HG02610 (cell line): ENCODE measurements around the gene CFAP99.

ENCODE experiments used
- ATAC-seq: cut with Tn5 transposase; IDR thresholded peaks from one replicate; pipeline ENCODE4 v1.9.1; 2021; ENCODE audit warnings: mild to moderate bottlenecking, moderate library complexity; ENCODE audit not compliant: unreplicated experiment

CFAP99 gene

GRCh38 chr4:2409381-2409783 lies 9.4 kb upstream of the CFAP99 start:
- ATAC-seq: no peak

GRCh38 chr4:2411786-2412510 lies 6.8 kb upstream of the CFAP99 start:
- no peak for ATAC-seq

- ATAC-seq: peak; percentile 35
Measured at GRCh38 chr4:2412534-2412884, 6.2 kb upstream of the CFAP99 start.

DNA sequence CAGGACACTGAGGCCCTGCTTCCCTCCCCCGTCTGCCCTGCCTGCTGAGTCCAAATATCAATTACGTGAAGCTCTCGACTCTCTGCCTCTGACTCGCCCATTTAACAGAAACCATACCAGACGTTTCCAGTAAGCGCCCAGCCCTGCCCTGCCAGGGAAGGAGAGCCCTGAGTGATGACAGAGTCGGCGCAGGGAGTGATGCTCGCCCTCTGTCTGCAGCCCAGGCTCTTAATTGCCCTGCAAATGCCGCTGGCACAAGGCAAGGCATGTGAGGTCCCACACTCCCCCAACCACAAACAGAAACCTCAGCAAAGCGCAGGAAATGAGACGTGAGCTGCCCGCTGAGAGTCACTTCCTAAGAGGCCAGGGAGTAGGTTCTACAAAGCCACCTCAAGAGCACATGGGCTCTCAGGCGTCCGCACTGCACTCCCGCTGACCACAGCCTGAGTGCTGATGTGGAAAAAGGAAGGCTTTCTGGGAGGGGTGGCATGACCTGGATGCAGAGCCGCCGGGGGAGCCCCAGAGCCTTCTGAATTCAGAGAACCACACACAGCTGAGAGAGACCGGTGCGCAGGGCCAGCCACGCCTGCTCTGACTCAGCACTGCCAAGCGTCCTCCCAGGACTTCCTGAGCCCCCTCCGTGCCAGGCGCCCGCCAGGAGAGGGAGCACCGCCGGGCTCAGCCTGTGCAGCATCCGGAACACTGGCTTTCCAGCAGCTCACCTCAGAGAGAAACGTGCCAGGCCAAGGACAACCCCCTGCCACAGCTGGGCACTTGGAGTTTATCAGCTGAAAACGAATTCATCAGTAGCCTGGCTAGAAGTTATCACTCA lies 5.7 kb upstream of the CFAP99 start:
- ATAC-seq: peak; percentile 49

- no peak for ATAC-seq
Measured at GRCh38 chr4:2413821-2414610, 4.7 kb upstream of the CFAP99 start.

- no peak for ATAC-seq
Measured at GRCh38 chr4:2415213-2415612, 3.5 kb upstream of the CFAP99 start.

GRCh38 chr4:2415881-2416563 lies 2.7 kb upstream of the CFAP99 start:
- ATAC-seq: no peak

- no peak for ATAC-seq
Measured at GRCh38 chr4:2416564-2417225, 2.1 kb upstream of the CFAP99 start.

DNA sequence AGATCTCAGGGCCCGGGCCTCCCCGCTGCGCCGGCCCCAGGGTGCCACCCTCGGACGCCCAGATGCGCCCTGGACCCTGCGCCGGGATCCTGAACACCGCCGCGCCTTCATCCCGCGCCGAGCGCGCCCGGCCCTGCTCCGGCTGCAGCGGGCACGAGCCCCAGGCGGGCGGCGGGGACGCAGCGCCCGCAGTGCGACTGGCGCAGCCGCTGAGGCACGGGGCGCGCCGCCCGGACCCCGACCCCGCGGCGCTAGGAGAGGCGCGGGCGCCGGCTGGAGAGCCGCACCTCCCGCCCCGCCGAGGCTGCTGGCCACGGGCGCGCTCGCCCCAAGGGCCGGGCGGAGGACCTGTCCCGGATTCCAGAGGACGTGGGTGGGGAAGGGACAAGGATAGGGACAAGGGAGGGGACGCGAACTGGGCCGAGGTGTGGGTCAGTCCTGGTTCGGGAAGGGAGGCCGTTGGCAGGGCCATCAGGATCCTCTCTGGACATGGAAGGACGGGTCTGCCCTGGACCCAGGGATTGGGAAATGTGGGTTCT lies 1.5 kb upstream of the CFAP99 start:
- no peak for ATAC-seq

DNA sequence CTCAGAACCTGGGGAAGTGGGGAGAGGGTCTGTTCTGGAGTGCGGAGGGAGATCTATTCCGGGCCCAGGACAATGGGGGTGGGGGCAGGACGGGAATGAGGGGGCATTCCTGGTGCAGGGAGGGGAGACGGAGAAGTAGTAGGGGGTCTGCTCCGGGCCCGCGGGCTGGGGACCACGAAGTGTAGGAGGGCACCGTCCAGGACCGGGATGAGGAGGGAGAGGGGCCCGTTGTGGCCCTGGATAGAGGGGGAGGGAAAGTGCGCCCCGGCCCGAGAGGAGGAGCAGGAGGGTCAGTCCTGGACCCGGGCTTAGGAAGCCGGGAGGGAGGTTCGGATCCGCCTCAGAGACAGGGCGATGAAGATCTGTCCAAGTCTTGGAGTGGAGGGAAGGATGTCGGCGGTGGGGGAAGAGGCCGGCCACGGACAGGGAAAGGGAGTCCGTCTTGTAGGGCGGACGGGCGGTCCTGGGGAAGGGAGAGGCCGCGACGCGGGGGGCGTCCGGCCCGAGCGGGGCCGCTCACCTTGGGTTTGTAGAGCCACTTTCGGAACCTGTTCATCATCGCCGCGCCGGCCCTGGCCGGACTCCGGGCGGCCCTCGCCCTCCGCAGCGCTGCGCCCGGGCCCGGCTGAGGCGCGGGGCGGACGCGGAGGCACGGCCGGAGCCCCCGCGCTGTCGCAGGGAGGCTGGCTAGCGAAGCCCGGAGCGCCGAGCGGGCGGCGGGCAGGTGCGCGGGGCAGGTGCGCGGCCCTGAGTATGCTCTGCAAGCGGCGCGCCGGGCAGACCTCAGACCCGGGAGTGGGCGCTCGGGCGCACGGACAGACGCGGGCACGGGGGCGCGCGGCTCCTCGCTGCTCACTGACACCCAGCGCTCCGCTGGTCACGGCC lies 748 bp upstream of the CFAP99 start, which contains the start of gene ZFYVE28:
ZFYVE28 (minus strand) TSS at position 881 of the 885 bp plus-strand sequence; CDS start at position 559, 322 bp downstream.
- ATAC-seq: peak; percentile 23

- no peak for ATAC-seq
Measured at GRCh38 chr4:2419814-2420213, 1.1 kb downstream of the CFAP99 start.

DNA sequence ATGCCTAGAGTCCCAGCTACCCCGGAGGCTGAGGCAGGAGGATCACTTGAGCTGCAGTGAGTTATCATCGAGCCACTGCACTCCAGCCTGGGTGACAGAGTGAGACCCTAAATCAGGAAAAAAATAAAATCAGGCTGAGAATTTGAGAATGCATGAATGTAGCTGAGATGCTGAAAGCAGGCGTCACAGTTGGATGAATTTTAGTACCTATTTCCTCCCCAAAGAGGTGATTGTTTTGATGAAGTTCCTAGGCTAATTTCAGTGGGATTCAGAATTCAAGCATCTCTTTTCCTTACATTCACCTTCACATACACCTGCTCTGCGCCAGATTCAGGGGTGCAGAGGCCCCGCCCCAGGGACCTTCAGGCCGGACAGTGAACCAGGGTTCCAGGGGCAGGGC lies 3.2 kb downstream of the CFAP99 start:
- no peak for ATAC-seq

DNA sequence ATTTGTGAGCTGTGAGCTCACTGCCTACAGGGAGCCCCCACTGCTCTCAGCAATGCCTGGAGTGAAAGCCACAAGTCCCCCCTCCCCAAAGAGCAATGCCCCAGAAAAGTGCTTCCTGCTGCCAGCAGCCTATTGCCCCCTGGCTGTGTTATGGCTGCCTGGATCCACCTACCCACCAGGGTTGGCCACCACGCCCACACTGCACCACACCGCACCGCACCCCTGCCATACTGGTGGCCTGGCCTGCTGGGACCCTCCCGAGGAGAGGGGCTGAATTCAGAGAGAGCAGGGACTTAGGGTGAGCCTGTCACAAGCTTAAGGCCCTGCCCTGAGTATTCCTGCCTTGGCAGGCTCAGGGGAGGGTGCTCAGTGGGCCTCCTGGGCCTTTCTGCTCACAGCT lies 4.3 kb downstream of the CFAP99 start:
- ATAC-seq: no peak

DNA sequence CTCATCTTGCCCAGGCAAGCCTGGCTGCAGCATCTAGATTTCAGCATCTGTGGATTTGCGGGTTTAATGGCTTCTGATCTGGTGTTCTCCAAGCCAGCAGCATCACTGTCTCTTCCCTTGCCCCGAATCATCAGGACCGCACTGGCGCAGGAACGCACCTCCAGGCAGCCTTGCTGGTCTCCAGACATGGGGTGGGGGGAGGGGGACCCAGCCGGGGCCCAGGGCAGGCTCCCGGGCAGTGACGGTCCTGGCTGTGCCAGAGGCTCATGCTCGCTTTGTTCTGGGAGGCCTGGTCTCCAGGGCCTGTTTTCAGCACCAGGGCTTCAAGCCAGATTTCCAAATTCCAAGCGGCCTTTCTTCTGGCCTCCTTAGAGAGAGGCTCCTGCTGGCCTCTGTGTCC lies 4.9 kb downstream of the CFAP99 start:
- ATAC-seq: no peak

GRCh38 chr4:2424581-2424980 lies 5.8 kb downstream of the CFAP99 start:
- ATAC-seq: no peak

GRCh38 chr4:2425386-2426068 lies 6.8 kb downstream of the CFAP99 start:
- no peak for ATAC-seq

GRCh38 chr4:2426069-2426397 lies 7.3 kb downstream of the CFAP99 start:
- ATAC-seq: no peak

DNA sequence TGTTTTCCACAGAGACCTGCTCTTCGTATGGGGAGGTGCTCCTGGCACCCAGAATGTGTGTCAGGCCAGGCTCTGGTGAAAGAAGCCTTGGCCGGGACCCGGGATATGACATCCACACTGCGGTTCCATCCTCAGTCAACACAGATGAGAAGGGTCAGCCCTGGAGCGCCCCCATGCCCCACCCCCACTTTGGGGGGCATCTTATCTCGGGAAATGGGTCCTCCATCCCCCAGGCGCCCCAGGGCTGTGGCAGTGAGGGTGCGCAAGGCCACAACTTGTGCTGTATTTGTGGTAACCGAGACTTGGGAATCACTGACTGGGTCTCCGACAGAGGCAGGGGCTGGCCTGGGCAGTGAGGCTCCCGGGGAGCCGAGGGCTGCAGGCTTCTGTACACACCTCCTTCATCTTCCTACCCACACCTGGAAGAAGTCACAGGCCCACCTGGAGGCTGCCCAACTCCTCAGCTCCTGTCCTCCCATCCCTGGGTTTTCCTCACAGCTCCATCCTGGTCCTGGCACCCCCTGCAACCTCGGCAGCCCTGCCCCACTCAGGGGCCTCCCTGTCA lies 8.0 kb downstream of the CFAP99 start:
- ATAC-seq: no peak
